Stimulated activated CD4-positive, alpha-beta T cell treated with anti-CD3 and anti-CD28 coated beads, TNF-alpha, amount 100 ng/mL, for 4 hours (primary cell): ENCODE measurements around the gene SLC16A3.

Source experiments
- DNase-seq, 3 experiments: peaks; one replicate each; pipeline ENCODE4 v3.0.0-alpha.2; 2020; ENCODE audit warnings: low read depth in 3 of 3

SLC16A3 gene

DNA sequence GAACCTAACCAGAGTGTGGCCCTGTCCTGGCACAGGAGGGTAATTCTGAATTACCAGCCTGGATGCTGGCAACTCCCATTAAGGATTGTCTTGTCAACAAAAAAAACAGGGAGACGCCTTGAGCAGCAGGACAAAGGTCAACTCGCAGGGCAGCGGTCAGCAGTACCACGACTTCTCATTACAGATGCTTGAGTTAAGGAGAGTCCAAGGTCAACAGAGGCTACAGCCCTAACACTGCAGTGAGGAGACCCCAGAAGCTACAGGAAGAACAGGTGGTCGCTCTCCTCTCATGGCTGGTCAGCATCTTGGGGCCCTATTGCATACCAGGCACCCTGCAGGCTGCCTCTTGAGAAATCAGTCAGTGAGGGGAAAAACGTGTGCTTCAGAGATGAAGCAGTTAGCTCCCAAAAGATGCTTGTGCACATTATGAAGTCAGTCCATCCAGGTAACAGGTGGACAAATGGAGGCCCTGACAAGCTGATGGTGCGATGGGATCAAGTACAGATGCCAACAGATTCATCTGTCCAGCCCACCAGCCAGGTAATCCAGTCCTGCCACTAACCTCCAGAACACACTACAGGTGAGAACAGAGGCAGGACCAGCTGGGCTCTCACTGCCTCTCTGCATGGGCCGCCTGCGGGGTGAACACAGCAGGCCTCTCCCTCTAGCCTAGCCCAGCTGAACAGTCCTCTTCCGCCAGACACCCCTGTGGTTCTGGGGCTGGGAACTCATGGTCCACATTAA, 40.5 kb downstream of the SLC16A3 start:
- no peak for DNase-seq

DNA sequence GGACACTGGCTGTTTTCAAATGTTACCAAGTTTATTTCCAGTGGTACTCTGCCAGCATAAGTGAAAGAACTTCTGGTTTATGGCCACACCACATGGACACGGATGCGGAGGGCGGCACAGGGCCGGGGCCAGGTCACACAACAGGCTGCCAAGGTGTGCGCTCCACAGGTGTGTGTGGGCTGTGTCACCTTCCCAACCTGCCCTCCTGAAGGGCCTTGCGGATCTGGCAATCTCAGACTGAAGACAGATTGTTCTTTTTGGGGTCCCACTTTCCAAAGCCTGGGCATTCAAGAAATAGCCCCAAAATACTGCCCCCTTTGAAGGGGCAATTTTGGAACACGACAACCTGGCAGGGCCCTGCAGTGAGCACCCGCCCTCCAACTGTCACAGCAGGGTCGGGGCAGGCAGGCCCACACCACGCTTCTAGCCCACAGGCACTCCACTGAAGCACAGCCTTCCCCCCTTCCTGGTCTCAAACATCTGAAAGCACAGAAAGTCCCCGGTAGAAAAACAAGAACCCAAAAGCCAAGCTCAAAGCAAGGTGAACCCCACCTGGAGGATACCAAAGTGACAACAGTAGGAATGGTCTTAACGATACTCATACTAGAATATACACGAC, 41.1 kb downstream of the SLC16A3 start:
- no peak for DNase-seq

DNA sequence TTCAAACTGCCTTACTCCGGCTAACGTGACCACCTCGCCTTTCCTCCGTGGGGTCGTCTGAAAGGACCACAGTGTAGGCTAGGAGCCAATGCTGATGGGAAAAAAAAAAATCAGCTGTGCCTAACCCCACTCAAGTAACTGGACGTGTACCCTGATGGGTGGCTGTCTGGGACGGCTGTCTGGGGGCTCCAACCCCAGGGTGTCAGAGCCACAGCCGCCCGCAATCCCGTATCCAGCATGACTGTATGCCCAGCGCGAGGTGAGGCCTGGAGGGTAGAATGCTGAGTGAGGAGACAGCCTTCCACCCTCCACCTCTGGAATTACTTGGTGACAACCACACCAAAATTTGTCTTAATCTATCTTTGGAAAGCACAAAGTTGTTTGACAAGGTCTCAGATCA, 41.8 kb downstream of the SLC16A3 start:
- DNase-seq, result no peak

DNA sequence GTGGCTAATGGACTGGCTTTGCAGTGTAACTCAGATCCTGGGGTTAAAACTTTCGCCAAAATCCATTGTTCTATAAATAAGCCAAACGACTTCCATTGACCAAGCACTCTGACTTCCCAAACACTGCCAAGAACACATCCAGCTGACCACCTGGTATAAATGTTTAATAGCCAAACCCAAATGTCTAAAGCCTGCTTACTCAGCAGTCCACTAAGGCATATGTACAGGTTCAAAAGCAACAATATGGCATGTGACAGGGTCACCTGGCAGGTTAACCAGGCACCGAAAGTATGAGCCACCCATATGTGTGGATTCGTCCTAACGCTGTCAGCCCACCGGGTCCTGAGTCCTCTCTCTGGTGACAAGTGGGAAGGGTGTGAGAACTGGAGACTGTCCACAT, 42.6 kb downstream of the SLC16A3 start:
- no peak for DNase-seq

DNA sequence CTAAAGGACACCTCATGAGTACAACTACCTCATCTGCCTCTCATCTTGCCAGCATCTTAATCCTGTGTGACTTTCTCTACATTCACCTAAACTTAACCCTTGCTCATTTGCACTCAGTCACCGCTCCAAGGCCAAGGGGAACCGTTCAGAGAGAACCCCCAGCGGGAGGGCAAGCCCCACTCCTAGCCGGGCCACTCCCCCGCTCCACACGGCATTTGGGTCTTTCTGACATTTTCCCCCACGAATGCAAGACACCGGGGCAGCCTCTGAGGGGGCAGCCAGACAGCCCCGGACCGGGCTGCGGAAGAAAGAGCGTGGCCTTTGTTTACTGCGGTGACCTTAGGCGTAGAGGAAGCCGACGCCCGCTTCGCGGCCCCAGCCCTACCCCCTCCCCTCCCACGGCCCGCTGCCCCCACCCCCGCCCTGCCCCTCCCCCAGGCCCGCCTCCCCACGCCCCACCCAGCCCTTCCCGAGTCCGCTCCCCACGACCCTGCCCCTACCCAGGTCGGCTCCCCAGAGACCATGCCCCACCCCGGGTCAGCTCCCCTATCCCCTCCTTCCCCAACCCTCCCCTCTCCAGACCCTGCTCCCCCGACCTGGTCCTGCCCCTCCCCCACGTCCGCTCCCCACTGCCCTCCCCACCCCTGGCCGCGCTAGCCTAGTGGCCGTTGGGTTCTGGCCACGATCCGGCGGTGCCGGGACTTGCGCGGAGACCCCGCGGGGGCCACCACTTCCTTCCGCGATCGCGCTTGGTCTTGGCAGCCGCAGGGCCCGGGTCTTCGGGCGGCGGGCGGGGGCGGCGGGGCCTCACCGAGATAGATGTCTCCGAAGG, 43.9 kb downstream of the SLC16A3 start:
- peak in 1 of 3 experiments; percentile 18 for DNase-seq

DNA sequence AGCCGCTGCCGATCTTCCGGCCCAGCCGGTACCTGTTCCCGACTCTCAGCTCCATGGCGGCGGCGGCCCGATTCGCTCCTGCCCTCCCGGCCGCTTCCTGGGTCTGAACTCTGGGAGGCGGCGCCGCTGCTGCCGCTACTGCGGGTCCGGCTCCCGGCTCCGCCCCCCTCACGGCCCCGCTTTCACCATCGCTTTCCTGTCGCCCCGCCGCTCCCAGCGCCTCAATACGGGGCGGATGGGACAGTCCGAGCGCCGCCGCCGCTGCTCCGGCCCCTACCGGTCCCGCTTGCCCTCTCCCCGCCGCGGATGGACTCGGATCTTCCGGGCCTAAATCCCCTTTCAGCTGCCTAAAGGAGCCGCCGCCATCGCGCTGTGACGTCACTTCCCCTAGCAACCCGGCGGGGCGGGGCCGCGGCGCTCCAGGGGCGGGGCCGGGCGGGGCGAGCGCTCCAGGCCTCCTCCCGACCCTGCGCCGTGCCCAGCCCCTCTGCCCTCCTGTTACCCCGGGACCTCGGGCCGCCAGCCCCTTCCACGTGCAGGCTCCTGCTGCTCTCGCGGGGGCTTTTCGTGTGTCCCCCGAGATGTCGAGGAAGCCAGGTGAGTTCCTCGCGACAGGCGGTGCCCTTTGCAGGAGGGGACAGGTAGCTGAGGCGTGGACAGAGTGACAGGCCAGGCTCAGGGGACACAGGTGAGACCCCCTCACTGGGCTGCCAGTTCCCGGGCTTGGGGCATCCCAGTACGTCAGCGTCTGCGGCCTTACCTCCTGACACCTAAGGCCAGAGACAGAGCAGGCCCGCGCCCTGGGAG, 44.7 kb downstream of the SLC16A3 start, which contains the start of gene CSNK1D:
Gene CSNK1D (minus strand): TSS at position 374 of the 807 bp plus-strand sequence. CDS start 319 bp downstream, at position 55.
- DNase-seq, result peak; percentile 86 to 93 (median 89)

DNA sequence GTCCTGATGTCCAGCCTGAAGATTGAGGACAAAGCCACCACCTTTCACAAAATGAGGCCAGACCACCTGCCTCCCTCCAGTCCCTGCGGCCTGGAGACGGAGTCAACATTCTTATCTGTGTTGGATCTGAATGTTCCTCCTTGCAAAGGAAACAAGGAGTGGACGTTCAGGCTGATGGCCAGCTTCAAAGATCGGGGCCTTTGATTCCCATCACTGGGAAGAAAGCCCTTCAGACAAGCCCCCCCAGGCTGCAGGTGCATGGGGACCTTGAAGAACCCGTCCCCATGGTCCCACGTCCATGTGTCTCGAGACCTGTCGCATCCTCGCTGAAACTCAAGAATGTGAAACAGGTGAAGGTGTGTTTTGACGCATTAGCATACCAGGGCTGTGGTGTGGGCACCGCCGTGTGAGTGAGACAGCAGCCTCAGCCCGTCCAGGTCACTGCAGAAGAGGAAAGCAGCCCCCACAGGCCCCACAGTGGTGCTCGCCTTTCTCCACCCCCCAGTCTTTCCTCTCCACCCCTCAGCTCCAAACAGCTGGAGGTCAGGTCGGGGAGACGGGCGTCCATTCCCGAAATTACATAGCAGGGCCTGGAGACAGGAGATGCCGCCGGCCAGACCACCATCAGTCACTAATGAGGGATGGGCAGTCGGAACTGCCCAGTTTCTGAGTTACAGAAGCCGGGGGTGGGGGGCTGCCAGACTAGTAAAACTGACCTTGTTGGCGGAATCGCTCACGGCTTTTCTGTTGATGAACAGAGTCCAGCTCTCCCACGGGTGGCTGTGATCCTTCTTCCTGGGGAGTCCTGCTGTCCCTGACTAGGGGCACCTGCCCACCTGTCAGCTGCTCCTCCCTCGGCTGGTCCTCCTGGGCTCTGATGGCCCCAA, 45.5 kb downstream of the SLC16A3 start:
- no peak for DNase-seq

DNA sequence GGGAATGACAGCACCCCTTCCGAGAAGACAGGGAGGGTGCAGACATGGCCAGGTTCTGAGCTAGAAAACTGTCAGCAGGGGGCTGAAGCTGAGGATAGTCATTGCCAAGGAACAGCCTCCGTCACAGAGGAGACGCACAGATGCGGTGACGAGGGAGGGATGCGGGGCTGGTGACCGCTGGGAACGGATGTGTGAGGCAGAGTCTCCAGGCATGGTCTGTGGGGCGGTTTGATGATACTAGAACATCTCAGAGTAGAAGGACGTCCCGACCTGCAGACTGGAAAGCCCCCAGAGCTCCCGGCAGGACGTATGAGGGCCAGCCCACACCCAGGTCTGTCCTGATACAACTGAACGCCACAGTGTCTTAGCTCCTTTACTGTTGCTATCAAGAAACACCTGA, 46.5 kb downstream of the SLC16A3 start:
- DNase-seq, result no peak

DNA sequence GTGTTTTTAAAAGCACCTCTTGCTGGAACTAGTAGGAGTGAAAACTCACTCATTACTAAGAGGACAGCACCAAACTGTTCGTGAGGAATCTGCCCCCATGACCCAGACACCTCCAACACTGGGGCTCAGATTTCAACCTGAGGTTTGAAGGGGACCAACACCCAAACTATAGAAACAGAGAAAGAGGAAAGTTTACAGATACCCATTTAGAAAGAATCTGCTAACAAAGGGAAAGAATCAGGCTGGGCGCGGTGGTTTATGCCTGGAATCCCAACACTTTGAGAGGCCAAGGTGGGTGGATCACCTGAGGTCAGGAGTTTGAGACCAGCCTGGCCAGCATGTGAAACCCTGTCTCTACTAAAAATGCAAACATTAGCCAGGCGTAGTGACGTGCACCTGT, 48.1 kb downstream of the SLC16A3 start:
- no peak for DNase-seq

DNA sequence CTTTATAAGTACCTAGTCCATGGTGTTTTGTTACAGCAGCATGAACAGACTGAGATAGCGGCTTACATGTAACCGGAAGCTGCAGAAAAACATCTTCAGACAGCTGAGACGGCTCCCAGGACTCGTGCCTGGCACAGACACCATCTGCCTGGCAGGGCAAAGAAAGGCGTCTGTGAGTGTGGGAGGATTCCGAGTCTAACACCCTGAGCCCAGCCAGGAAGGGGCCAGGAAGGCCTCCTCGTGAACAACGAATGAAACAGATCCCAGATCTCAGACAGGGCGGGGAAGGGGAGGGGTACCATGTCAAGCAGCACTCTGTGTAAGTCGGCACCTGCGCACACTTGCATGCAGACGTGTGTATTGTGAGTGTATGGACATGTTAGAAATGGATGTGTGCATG, 49.0 kb downstream of the SLC16A3 start:
- no peak for DNase-seq

DNA sequence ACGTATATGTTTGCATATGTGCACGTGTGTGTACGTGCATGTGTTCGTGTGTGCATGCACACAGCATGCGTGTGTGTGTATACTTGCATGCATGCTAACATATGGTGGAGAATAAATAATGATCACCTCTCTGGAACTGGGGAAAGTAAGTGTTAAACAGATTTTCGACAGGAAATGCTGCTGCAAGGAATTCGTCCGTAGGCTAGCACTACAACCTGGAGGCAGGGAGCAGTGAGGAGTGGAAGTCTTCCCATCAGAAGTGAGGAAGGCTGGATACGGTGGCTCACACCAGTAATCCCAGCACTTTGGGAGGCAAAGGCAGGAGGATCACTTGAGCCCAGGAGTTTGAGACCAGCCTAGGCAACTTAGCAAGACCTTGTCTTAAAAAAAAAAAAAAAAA, 49.5 kb downstream of the SLC16A3 start:
- DNase-seq, result no peak

DNA sequence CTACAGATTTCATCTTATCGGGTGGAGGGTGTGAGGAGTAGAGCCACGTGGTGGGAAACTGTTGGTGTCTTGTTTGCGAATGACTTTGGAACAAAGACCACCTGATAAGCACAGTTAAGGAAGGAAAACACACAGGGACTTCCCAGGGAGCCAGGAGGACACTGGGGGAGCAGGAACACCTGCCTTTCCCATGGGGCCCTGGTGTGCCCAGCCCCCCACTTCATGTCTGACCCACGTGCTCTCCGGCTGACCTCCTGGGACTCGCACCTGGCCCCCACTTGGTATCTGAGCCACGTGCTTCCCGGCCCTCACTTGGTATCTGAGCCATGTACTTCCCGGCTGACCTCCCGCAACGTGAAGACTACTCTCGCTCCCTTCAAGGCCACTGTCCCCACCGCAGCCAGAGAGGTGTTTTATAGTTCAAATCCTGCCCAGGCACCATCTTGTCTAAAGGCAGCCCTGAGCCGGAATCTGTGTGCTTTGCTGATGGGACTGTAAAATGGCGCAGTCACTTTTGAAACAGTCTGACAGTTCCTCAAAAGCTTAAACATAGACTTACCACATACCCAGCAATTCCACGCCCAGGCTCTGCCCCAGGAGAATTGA, 50.0 kb downstream of the SLC16A3 start:
- no peak for DNase-seq

DNA sequence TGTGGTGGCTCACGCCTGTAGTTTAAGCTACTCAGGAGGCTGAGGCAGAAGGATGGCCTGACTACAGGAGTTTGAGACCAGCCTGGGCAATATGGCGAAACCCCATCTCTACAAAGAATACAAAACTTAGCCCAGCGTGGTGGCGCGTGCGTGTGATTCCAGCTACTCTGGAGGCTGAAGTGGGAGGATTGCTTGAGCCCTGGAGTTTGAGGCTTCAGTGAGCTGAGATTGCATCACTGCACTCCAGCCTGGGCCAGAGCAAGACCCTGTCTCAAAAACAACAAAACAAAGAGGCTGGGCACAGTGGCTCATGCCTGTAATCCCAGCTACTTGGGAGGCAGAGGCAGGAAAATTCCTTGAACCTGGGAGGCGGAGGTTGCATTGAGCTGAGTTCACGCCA, 51.7 kb downstream of the SLC16A3 start:
- DNase-seq, result no peak

DNA sequence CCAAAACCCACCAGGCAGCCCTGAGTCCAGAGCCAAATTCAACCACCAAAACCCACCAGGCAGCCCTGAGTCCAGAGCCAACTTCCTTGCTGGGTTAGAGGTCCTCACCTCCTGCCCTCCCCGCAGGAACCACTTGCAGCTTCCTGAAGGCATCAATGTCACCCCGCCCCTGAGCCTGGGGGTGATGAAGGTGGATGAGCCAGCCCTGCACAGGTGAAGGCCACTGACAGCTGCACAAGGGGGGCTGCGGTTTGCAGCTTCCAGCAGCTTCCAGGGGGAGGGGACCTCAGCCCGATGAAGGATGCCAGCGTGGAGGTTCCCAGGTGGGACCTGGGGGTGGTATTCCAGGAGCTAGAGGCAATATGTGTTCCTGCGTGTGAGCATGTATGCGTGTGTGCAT, 52.2 kb downstream of the SLC16A3 start:
- no peak for DNase-seq

DNA sequence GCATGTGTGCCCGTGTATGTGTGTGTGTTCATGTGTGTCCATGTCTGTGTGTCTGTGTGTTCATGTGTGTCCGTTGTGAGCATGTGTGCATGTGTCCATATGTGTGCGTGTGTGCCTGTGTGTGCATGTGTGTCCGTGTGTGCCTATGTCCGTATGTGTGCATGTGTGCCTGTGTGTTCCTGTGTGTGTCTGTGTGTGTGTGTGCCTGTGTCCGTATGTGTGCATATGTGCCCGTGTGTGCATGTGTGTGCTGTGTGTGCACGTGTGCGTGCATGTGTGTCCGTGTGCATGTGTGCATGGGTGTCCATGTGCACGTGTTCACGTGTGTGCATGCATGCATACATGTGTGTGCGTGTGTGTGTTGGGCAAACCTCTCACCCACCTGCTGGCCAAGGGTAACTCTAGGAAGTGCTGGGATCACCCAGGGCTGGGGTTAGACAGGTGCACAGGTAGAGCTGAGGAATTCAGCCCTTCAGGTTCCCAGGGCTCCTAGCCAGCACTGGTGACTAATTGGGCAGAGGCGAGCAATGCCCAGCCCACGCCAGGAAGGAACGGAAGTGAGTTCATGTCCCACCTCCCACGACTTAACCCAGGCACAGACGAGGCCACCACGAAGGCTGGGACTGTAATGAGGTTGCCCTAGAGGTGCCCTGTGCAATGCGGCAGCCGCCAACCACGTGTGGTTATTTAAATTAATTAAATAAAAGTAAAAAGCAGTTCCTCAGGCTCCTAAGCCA, 52.8 kb downstream of the SLC16A3 start:
- no peak for DNase-seq

DNA sequence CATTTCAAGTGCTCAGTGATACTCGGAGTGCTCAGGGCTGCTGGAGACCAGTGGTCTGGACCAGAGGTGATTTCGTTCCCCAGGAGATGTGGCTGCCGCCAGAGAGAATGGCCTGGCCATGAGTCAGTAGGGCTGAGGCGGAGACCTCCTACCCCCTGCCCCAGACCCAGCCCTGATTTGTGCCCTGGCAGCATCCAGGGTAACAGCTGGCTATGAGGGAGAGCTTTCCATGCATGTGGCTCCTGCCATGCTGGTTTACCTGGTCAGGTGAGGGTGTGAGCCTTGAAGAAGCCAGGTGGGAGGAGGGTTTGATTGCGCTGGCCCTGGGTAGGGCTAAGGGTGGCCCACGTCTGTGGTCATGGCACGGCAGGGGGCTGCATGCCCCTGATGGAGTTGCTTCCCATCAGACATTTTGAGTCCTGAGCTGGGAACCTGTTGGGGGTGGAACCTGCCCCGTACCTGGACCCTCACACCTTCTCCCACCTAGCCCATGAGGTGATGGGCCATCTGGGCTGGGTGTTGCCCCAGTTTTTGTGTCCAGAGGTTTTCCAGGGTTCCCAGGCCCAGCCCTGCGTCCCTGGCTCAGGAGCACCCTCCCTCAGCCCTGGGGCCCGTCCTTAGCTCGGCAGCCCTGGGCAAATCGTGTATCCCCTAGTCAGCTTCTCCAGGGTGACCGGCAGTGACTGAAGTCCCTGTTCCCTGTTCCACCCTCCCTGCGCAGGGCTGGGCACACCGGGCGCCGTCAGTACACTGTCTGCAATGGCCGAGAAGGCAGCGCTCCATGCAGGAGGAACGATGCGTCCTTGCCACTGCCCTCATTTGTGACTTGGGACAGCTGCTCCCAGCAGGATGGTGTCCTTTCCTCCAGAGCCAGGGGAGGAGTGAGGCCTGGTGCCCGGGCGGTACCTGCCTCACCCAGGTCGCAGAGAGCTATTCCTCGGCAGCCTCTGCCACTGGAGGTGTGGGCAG, 53.7 kb downstream of the SLC16A3 start:
- no peak for DNase-seq

DNA sequence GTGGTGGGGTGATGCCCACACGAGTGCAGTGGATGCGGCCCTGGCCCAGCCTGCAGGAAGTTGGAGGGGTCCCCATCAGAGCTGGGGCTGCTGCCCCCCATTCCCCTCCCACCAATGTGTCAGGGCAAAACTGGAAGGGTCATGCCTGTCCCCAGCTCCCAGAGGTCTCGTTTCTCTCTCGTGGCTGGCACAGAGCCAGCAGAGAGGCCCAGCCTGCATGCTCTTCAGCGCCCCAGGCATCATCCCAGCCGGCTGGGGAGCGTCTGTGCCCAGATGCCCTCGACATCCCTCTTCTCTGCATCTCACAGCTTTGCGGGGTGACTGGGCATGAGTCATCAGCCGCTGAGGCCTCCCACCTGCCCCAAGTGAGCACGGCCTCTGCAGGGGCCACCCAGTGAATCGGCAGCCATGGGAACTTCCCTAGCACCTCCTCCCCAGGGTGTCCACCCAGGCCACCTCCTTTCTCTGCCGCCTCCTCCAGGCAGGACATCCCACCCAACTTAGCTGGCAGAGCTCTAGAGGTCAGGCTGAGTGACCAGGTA, 54.4 kb downstream of the SLC16A3 start:
- DNase-seq, result no peak

DNA sequence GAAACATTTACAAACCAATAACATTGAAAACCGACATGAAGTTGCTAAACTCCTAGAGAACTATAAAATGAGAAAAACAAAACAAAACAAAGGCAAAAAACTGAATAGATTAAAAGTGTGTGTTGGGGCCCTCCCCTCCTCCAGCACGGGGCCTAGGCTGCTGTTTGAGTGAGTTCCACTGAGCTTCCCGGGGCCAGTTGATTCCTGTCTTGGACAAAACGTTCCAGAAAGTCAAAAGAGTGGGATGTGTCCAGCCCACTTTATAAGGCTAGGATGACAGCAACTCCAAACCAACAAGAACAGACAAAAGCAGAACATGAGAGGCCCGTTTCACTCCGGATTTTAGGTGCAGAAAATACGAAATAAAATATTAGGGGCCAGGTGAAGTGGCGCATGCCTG, 56.3 kb downstream of the SLC16A3 start:
- no peak for DNase-seq
